ENCODE results near the gene MTG2.

Gene MTG2

GRCh38 chr20:62222972-62223371 lies 40.1 kb downstream of the MTG2 start:
- no peak for DNase-seq

- DNase-seq = no peak
Observed at GRCh38 chr20:62223571-62223970, 40.7 kb downstream of the MTG2 start.

GRCh38 chr20:62224113-62224855 lies 41.5 kb downstream of the MTG2 start:
- DNase-seq = no peak

GRCh38 chr20:62225026-62225425 lies 42.2 kb downstream of the MTG2 start:
- DNase-seq = no peak

DNA sequence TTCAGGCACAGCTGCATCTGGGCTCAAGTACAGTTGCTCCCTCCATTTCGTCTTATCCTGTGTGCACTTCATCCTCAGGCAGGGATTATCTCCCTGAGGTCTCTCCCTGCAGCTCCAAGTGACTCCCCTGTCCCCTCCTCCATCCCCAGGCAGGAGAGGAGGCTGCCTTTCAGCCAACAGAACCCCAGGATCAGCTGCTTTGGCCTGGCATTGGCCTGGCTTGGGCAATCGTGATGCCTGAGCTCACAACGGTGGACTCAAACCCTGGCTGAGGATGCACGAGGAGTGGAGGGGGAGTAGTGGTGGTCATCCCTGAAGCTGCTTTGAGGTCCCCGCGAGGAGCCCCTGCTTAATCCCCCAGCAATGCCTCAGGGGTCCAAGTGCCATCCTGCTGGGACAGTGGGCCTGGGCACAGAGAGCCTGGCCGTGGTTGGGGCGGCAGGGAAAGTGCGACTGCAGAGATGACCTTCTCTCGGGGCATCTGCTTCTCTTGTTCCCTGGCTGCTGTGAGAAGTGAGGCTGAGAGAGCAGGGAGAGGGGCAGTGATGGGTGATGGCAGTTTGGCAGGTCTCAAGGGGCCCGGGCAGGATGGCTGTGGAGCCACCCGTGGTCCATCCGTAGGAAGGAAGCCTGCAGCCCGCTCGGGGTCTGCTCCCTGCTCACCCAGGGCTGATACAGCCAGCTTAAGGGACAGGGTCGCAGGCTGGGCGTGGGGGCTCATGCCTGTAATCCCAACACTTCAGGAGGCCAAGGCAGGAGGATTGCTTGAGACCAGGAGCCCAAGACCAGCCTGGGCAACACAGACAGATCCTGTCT lies 43.2 kb downstream of the MTG2 start:
- no peak for DNase-seq

- DNase-seq = no peak
Observed at GRCh38 chr20:62226707-62227590, 44.1 kb downstream of the MTG2 start.

GRCh38 chr20:62227591-62227976 lies 44.8 kb downstream of the MTG2 start:
- no peak for DNase-seq

DNA sequence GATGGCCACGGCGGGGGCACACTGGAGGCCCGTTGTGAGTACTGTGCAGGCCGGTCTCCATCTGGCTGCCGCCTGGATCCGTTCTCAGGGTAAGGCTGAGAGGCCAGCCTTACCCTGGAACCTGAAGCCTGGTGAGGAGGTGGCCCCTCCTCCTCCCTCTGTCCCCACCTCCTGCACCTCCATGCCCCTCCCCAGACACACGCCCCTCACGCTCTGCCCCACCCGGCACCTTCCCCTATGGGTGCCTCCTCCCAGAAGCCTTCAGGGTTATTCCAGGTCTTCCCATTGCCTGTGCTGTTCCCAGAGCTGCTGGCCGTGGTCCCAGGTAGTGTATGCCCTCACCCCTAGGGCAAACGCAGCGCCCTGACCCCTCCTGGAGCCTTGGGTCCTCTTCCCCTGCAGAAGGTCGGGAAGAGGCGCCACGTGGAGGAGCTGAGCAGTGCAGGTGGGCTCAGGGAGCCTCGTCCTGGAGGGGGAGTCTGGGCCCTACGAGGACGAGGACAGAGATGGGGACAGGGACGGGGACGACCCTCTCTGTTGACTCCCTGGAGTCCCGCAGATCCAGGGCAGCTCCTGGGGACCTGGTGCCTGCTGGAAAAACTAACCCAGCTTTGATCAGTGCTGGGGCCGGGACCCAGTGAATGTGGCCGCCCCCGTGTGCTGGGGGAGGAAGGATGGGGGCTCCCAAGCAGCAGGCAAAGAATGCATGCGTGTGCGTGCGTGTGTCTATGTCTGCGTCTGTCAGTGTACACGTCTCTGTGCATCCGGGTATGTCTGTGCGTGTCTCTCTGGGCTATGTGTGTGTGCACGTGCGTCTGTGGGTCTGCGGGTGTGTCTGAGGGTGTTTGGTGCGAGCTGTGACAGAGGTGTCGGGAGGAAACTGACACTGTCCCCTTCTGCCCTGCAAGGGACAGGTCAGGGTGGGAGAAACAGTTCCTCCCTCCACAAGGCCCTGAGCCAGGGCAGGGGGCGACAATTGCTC lies 45.4 kb downstream of the MTG2 start:
- no peak for DNase-seq

- no peak for DNase-seq
Observed at GRCh38 chr20:62228982-62229545, 46.2 kb downstream of the MTG2 start.

- DNase-seq = no peak
Observed at GRCh38 chr20:62229667-62230066, 46.8 kb downstream of the MTG2 start.

DNA sequence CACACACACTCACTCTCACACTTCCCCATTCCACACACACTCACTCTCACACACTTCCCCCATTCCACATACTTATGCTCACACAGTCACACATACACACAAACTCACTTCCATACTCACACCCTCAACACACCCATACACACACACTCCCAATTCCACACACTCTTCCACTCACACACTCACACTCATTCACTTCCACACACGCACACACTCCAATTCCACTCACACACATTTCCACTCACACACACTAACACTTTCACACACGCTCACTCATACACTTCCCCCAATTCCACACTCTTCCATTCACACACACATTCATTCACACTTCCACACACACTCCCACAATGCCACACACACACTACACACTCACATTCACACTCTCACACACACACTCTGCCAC lies 47.4 kb downstream of the MTG2 start:
- no peak for DNase-seq

GRCh38 chr20:62230696-62231095 lies 47.9 kb downstream of the MTG2 start:
- no peak for DNase-seq

GRCh38 chr20:62231292-62231691 lies 48.5 kb downstream of the MTG2 start:
- DNase-seq = no peak

GRCh38 chr20:62232194-62232593 lies 49.4 kb downstream of the MTG2 start:
- DNase-seq = no peak

- DNase-seq = no peak
Observed at GRCh38 chr20:62232770-62233645, 50.2 kb downstream of the MTG2 start.

GRCh38 chr20:62233684-62234083 lies 50.9 kb downstream of the MTG2 start:
- DNase-seq = no peak

DNA sequence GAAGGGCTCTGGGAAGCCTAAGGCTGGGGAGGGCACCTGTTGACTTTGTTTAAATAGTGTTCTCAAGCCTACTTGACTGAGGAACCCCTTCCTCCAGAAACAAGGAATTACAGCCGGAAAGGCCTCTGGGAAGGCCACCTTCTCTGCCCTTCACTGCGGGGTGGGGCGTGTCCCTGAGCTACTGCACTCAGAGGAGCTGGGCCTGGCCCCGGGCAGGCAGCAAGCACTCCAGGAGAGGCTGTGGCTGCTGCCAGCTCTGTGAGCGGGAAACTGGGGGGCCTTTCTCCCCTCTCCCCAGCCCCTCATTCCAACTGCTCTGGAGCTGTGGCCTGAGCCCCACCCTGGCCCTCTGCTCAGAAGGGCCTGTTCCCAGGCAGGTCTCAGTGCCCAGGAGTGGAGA lies 51.5 kb downstream of the MTG2 start:
- no peak for DNase-seq

DNA sequence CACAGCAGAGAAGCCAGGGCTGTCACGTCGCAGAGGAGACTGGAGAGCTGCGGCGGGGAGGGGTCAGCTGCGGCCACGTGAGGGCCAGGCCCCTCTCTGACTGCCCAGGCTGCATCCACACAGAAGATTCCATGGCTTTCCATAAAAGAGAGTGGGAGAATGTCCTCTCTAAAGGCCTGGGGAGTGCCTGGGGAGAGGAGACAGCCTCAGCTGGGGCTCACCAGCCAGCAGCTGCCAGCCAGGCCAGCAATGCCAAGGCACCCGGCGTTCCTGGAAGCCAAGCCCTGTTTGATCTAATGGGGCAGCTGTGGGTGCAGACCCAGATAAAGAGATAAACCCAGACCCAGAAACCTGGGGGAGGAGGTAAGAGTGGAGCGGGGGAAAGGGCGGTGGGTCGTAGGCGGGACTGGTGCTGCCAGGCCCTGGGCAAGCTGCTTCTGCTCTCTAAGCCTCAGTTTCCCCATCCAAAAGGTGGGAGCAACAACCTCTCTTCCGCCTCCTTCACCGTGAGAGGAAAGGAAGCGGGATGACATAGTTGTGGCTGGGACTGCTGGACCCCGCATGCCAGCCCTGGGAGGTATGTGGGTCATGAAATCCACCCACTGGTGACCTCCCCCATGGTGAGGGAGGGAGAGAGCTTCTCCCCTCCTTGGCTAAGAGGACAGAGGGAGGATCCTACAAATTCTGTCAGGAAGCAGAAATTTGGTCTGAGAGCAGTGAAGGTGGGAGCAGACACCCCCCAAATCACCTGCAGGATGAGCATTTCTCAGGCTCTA lies 52.4 kb downstream of the MTG2 start:
- no peak for DNase-seq

DNA sequence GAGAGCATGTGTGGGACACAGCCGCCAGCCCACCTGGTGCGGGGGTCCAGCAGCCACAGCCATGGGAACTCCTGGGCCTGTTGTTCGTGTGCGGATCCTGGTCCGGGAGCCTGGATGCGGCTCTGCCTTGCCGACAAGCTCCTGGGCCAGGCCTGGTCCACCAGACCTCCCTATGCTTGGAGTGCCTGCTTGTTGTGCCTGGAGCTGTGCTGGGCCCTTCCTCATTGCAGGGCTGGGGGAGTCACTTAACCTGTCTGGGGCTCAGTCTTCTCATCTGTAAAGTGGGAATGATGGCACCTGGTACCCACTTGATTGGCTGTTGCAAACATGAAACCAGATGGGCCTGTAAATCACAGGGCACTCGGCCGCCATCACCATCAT lies 52.9 kb downstream of the MTG2 start:
- DNase-seq = no peak

- no peak for DNase-seq
Observed at GRCh38 chr20:62236200-62236599, 53.4 kb downstream of the MTG2 start.

All from activated CD4-positive, alpha-beta T cell treated with anti-CD3 and anti-CD28 coated beads, Interleukin-2, amount 50 U/mL, for 48 hours (primary cell).